ENCODE results near the gene RMND5A.
"Not testable (repeated sequence)": the region's sequence is repeated elsewhere in the genome, so short reads cannot be mapped to it uniquely, and the experiment has no call there.

The RMND5A gene

DNA sequence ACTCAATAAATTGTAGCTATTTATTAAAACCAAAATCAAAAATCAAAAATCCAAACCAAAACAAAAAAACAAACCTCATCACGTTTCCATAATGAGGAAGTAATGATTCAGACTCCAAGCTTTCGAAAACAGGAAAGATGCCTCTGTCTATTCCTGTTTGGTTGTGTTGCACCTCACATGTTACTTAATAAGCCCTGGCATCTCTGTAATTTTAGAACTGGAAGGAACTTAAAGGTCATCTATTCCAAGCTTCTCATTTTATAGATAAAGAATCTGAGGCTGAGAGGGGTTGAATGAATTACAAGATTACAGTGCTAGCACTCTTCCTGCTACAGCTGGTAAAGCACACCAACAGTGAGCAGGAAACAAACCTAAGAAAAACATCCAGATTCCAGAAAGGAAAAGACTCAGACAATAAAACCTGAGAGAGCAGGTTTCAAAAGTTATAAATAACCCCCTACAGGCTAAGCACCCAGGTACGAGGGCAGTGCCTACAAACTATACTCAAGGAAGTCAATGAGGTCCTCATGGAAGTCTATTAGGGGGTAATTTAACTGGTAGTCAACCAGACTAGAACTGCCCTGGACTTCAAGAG is 5.4 kb upstream of the RMND5A start:
- DNase-seq: not testable (repeated sequence)

DNA sequence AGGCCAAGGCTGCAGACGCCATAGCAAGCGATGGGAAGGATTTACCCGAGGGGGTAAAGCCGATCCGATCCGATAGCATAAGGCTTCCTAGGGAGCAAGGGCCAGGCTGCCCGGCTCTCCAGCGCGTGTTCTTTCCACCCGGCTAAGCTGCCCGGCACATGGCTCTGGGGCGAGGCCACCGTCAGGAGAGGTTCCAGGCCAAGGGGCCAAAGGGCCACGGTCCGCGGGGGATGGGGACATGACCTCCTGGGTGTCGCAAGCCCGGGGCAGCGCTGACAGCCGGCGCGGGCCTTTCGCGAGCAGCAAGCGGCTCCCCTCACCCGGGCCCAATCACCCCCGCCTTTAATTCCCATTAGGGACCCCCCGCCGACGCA is 841 bp upstream of the RMND5A start:
- not testable (repeated sequence) for DNase-seq

DNA sequence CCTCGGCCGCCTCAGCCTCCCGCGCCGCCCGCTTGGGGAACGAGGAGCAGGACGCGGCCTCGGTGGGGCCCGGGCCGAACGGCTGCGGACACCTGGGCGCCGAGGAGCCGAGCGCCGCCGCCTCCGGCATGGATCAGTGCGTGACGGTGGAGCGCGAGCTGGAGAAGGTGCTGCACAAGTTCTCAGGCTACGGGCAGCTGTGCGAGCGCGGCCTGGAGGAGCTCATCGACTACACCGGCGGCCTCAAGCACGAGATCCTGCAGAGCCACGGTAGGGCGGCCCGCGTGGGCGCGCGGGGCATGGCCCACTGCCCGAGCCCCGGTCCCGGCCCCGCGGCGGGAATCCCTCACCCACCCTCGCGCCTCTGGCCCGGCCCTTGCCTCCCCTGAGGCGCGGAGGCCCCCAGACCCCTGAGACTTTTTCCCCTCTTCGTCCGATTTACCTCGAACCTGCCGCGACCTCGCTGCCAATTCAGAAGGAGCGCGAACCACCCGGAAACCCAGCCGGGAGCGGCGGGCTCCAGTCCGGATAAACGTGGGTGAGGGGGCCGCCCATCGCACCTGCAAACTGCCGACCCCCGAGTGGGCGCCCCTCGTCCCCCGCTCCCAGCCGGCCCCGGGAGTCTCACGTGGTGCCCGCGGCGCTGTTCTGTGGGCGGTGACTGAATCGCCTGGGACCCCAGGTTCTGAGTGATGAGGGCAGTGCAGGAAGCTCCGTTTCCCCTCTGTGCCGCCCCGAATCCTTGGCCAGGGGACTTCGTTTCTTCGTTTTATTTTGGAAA is 639 bp downstream of the RMND5A start:
- DNase-seq: not testable (repeated sequence)

DNA sequence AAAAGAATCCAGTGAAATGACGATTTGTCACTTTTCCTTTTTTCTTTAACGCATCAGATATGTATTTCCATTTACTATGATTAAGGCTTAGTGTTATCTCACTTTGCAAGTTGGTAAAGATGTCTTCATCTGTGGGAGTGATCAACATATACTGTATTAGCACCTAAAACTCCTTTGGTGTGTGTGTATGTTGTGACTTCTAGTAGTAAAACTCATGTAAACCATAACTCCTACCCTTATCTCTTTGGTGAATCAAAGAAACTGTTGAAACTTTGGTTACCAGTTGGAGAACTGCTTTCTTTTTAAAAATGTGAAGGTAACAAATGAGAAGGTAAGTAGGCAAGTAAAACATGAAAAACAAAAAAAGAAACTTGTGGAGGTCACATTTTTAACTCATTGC is 5.6 kb downstream of the RMND5A start:
- DNase-seq: not testable (repeated sequence)

DNA sequence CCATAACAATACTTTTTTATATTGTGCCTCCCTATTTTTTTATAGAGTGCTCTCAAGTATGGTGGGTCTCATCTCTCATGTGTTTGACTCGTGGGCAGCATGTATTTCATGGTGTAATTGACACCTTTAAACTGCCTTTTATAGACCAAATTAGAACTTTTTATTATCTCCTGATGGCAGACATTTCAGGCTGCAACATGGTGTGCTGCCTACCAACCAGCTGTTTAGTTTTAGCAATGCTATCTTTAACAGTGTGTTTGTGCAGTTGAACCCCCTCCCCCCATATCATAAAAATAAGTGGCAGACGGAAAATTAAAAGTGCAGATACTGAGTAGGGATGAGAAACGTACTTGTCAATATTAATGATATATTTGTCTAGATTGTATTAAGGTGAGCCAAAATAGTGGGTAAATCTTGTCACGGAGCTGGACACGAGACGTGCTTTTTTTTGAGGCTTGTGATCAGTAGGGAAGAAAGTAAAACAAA is 12.0 kb downstream of the RMND5A start:
- DNase-seq: not testable (repeated sequence)

DNA sequence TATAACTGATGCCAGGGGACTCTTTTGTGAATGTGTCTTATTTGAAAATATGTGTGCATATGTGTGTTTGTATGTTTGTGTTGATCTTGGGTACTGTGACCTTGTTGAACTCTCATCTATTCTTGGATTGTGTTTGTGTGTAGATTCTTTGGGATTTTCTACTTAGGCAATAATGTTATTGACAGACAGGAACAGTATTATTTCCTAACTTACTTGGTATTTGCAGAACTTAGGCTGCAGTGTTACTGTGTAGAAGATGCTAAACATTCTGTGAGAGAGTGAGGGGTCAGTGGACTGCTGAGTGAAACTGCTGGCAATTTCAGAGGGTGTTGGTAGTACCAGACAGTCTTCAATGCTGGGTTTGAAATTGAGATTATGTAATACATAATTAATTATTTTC is 12.7 kb downstream of the RMND5A start:
- DNase-seq: not testable (repeated sequence)

DNA sequence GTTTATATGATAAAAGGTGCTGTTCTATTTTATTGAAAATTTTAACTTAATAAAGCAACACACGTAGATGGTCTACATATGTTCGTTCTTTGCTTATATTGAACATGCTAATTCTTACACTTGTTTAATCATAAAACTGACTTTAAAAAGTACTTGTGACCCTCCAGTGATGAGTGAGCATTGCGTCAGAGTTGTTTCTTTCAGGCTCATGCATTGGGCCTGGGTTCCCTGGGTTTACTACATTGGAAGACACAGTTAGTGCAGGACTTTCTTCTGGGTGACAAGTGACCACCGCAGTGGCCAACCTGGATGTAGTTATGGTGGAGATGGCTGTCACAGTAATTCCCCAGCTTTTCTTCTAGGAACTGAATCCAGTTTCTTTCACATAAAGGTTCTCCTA is 13.4 kb downstream of the RMND5A start:
- not testable (repeated sequence) for DNase-seq

DNA sequence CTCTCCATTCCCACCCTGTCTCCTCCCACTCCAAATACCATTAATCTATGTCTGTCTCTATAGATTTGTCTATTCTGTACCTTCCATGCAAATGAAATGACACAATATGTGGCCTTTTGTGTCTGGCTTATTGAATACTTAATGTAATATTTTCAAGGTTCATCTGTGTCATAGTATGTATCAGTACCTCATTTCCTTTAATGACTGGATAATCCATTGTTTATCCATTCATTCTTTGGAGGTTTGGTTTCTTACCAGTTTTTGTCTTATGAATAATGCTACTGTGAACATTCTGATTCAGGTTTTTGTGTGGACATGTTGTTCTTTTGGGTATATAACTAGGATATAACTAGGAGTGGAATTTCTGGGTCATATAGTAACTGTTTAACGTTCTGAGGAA is 14.8 kb downstream of the RMND5A start:
- not testable (repeated sequence) for DNase-seq

DNA sequence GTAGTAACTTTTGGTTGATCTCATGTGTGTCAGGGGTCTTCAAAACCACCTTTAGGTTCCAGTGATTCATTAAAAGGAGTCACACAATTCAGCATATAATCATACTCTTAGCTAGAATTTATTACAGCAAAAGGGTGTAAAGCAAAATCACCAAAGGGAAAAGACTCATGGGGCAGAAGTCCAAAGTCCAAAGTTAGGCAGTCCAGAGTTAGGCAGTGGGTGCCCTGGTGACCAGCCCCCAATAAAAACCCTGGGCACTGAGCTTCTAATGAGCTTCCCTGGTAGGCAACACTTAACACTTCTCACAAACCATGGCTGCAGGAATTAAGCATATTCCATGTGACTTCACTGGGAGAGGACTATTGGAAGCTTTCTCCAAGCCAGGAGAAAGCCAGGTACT is 19.4 kb downstream of the RMND5A start:
- DNase-seq: not testable (repeated sequence)

DNA sequence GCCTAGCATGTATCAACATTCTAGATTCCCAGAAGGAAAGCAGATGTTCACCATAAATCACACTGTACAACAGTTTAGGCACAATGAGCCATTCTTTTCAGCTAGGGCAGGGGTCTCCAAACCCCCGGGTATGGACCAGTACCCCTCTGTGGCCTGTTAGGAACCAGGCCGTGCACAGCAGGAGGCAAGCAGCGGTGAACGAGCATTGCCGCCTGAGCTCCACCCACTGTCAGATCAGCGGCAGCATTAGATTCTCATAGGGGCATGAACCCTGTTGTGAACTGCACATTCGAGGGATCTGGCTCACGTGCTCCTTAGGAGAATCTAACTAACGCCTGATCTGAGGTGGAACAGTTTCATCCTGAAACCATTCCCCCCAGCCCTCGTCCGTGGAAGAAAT is 19.8 kb downstream of the RMND5A start:
- DNase-seq: not testable (repeated sequence)

DNA sequence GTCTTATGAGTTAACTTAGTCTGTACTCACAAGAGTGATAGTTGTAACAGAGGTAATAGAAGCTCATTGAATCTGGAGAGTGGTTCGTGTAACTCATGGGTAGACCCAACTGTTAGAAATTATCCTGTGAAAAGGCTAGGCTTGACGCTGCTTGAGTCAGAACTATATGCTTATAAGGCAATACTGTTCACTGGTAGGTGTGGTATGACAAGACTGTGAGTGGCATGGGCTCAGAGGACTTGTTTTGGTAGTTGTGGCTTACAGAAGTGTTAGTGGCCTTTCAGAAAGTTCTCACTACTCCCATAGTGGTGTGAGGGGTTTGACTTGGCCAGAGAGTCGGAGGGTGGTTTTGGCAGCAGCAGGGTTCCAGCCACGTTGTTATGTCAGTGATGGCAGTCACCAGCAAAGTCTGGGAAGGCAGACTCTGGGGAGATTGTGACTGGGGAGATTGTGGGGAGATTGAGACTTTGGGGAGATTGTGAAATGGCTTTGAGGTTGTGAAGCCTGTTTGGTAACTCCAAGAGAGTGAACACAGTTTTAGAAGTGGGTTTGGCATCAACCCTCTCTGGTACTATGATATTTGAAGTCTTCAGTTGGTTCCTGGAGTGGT is 21.9 kb downstream of the RMND5A start:
- not testable (repeated sequence) for DNase-seq

DNA sequence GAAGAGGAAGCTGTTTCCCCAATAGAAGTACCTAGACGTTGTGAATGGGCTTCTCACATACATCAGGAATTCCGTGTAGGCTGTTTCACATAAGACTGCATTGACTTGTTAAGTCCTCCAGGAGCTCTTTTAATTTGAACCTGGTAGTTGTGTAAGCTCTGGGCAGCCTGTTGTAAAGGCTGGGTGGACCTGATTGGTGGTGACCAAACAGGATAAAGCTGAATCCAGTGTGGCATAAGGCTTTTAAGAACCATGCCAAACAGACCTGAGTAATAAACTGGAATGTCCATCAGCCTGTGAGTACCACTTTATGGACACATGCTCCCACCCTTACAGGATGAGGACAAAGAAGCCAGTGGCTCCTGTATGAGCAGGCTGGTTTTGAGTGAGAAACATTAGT is 24.1 kb downstream of the RMND5A start:
- DNase-seq: no peak

DNA sequence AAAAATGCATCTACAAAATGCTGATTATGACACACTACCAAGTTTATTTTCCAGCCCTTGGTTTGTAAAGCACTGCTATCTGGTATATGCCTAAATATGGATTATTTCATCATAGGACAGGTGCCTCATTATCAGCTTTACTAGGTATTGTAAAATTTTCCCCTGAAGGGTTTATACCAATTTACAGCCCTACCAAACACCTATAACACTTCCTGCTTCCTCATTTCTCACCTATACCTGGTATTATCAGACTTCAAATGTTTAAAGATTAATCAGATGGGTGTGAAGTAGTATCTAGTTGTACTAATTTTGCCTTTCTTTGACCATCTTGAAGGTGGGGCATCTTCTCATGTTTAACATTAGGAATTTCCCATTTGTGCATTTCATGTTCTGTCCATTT is 26.8 kb downstream of the RMND5A start:
- no peak for DNase-seq

DNA sequence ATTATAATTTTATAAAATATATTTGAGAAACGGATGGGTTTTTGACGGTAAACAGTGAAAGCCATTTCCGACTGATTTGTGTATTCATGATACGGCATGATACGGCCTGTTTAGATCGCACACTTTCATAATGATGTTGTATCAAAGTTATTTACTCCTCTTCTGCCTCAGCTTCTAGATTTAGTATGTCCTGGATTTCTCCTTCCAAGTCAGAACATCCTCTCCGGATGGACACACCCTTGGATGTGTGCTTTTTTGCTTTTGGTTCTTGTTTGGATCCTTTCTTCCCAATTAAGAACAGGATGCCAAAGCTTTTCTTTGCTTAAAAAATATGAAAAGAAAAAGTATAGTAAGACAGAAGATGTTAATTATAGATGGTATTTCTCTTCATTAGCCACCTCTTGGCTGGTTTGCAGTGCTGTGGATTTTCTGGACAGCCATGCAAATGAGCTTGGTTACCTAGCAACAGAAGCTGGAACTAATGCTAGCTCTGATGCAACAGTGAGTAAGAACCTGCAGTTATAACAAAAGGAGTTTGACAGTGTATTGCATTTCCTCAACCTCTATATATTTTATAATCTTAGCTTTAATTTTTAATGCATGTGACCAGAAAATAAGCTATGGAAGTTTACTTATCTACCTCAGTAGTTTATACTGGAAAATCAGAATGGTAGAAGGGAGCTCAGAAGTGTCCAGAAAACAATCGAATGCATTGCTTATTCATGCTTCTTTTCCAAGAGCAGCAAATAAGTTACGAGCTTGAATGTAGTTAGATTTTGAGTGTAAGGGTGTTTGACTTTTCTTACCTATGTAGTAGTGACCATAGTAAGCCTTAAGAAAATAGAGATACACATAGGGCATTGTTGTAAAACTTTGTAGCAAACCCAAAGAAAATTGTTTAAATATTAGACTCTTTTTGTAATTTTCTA is 27.9 kb downstream of the RMND5A start:
- no peak for DNase-seq

DNA sequence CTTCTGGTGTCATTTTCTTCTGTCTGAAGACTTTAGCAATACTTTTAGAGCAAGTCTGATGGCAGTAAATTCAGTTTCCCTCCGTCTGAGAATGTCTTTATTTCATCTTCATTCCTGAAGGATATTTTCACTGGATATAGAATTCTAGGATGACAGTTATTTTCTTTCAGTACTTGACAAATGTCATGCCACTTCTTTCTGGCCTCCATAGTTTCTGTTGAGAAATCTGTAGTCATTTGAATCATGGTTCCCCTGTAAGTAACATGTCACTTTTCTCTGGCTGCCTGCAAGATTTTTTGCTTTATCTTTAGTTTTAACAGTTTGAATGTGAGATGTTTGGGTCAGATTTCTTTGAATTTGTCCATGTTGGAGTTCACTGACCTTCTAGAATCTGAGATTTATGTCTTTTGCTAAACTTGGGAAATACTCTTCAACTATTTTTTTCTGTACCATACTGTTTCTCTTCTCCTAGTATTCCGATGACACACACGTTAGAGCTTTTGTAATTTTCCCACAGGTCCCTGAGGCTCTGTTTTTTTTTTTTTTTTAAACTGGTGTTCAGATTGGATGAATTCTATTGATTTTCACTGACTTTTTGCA is 30.2 kb downstream of the RMND5A start:
- DNase-seq: no peak

DNA sequence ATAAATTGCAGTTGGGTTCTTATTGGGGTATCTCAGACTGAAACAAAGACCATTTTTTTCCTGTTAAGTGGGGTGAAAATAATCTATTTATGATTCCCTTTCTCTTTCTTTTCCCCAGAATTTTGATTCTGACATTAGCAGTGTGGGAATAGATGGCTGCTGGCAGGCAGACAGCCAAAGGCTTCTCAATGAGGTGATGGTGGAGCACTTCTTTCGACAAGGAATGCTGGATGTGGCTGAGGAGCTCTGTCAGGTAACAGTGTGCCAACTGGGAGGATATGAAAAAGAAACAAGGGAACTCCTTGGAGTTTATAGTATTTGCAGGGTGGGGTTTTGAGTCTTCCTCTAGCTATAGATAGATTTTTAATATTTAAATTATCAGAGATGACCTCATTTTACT is 31.7 kb downstream of the RMND5A start:
- DNase-seq: no peak

DNA sequence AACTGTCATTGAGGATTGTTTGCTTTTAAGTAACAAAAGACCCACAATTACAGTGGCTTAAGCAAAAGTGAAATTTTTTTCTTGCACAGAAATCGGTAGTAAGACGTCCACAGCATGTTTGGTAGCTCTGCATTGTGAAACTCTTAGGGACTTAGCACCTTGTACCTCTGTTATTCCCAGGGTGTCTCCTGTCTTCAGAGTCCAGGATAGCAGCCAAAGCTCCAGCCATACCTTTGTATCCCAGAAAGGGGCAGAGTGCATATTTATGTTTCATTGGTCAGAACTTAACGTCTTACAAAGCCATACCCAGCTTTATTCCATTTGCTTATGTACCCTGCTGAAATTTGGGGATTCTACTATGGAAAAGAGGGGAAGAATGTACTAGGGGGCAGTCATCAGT is 32.8 kb downstream of the RMND5A start:
- DNase-seq: no peak

DNA sequence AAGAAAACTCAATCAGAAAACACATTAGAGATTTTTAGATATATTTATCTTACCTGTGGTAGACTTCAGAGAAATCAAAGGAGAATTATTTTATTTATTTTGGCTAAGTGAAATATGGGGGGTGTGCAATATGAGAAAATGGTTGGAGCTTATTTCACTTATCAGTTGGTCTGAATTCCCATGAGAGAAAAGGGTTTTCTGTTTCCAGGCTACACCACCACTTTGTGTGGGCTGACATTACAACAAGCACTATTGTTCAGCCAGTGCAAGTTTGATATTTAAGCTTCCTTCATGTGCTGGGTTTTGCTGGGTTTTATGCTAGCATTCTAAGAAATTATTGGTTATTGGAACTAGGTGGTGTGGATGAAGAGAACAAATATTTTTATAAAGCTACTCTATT is 33.5 kb downstream of the RMND5A start:
- no peak for DNase-seq

DNA sequence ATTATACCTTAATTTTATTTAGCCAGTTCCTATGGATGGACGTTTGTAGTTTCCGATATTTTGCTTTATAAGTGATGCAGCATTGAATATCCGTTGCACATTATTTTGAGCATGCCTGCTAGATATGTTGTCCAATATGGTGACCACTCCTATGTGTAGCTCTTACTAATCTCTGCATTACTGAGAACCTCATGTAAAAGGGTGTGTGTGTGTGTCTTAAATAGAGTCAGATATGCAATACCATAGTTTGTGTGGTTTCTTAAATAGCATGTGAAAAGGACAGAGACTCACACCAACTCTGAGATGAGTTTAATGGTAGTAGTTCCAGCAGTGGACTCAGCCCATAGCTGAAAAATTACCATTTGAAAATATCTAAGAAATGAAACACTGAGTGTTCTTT is 38.3 kb downstream of the RMND5A start:
- DNase-seq: no peak

DNA sequence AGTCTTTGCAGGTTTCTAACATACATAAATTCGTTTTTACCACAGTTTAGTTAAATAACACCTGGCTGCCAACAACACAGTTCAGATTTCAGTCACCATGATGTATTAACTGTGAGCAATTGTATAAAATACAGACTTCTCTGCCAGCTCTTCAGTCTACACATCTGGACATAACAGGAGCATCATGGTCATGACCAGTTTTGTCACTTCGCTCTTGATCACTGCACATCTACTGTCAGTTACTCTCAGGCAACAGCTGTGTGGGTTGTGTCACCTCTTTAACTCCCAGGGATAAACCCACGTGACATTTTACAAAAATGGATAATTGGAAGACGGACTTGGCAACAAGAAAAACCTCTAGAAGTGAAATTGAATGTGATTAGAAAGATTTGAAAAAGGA is 40.3 kb downstream of the RMND5A start:
- DNase-seq: no peak

DNA sequence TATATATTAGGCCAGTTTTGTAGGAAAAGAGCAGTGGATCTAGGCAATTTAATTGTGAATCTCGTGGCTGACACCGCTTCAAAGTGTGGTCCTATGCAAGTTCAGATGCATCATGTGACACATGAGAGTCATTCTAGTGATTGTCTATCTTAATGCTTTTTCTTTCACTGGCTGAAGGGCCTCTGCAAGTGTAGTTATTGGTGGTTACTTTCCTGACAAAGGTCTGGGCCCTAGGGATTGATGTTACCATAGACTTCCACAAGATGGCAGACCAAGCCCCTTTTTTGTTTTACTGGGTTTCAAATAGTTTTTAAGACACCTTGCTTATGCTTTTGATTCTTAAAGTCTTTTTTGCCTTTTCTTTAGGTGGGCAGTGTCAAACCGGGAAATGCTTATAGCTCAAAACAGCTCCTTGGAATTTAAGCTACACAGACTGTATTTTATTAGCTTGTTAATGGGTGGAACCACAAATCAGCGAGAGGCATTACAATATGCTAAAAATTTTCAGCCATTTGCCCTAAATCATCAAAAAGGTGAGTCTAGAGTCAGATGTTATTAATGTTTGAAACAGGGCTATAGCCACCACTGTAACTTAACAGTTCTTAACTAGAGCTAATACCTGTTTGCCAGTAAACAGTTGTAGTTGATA is 44.7 kb downstream of the RMND5A start:
- no peak for DNase-seq

DNA sequence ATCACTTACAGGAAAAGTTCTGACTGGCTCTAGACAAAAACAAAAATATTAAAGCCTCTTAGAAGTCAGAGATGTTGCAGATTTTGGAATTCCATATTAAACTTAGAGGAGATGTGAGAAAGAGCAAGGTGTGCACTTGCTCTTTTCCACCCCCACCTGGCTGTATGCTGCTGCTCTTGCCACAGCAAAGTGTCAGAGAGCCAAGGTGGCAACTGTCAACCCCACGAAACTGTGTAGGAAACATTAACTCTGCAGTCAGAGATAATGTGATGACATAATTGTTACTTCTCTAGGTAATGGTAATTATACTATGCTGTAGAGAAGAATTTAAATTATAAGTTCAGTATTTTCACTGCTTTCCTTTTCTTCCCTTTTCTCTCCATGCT is 45.2 kb downstream of the RMND5A start:
- DNase-seq: no peak
